HepG2 (cell line): Measurements from ENCODE around the gene KLC3. TPM values are rescaled to one million over a fixed set of nuclear protein-coding genes. Genes with fewer than 3 reads are reported as not detected.
A peak's percentile ranks its signal among the peaks of the same experiment; 100 is the strongest.

ENCODE experiments used
- ATAC-seq: fragments of 200-7000 bp; cut with Tn5 transposase; 3 replicates; pipeline ENCODE4 v1.9.1; 2020; ENCODE audit warnings: mild to moderate bottlenecking, moderate library complexity
- BruUV-seq: library from RNA; stranded (reverse); fragments of 400-500 nt; replicated peaks from 2 replicates; lab custom pipeline; 2021; lab: Mats Ljungman, UMichigan
- CTCF ChIA-PET: fragments of 300-600 bp; formaldehyde crosslinking; extraction: SDS; loops from one replicate; lab custom pipeline; 2021; ENCODE audit warnings: low total read pairs, inconsistent platforms, low intra/inter-chr PET ratio; lab: Yijun Ruan, JAX
- POLR2A ChIA-PET: fragments of 350-600 bp; sonication (Branson Sonifier 250); formaldehyde crosslinking; loops from one replicate; lab custom pipeline; 2020; ENCODE audit warnings: antibody characterized with exemption, inconsistent platforms; lab: Yijun Ruan, JAX
- DNase-seq: peaks from one replicate; pipeline ENCODE4 v3.0.0-alpha.2; 2015; ENCODE audit warnings: low spot score
- FAIRE-seq: peaks from 3 replicates; lab custom pipeline; 2011; peaks lifted over from hg19 to GRCh38; lab: Jason Lieb, UNC
- H2AFZ ChIP-seq: one replicate; pipeline ENCODE4 v1.6.1; 2011; ENCODE audit warnings: low read length, inconsistent platforms
- H3K27ac ChIP-seq: fragments of 300-600 bp; 3 replicates; pipeline ENCODE4 v1.8.0; 2011; ENCODE audit warnings: mixed run types, mild to moderate bottlenecking, mixed read lengths, low read length, inconsistent platforms; ENCODE audit not compliant: insufficient read depth; ENCODE audit errors: extremely low read length
- H3K27me3 ChIP-seq, 2 experiments: fragments of 200-600 bp in 1 of 2; 2 replicates in 1 of 2; 3 replicates in 1 of 2; pipeline versions ENCODE4 v1.6.0 to v1.8.0; 2011; ENCODE audit warnings: low read length in 2 of 2, mild to moderate bottlenecking in 2 of 2, moderate library complexity in 2 of 2, inconsistent platforms in 1 of 2; ENCODE audit not compliant: insufficient read depth in 2 of 2, control insufficient read depth in 1 of 2
- H3K36me3 ChIP-seq, 2 experiments: fragments of 200-600 bp in 1 of 2; replicated peaks in 1 of 2; 2 replicates in 1 of 2; 3 replicates in 1 of 2; pipeline versions ENCODE4 v1.5.1 to v1.8.0; 2011; ENCODE audit warnings: low read length in 2 of 2, inconsistent platforms in 1 of 2; ENCODE audit not compliant: insufficient read depth in 2 of 2, control insufficient read depth in 1 of 2
- H3K4me1 ChIP-seq: 2 replicates; pipeline ENCODE4 v1.5.1; 2012; ENCODE audit warnings: low read length, inconsistent platforms; ENCODE audit not compliant: insufficient read depth
- H3K4me2 ChIP-seq: 2 replicates; pipeline ENCODE4 v1.6.0; 2011; ENCODE audit warnings: low read depth, low read length, inconsistent platforms
- H3K4me3 ChIP-seq, 3 experiments: fragments of 200-600 bp in 1 of 3; sonication (generic), shearing (Covaris generic) in 1 of 3; replicated peaks in 1 of 3; 2 replicates each; pipeline ENCODE4 v1.5.1; 2011 to 2016; ENCODE audit warnings: low read length in 3 of 3, inconsistent platforms in 2 of 3, low read depth in 2 of 3, mild to moderate bottlenecking in 2 of 3, control low read depth in 1 of 3, mixed read lengths in 1 of 3; ENCODE audit not compliant: insufficient read depth in 1 of 3
- H3K79me2 ChIP-seq: one replicate; pipeline ENCODE4 v1.6.1; 2011; ENCODE audit warnings: low read length, inconsistent platforms; ENCODE audit not compliant: insufficient read depth
- H3K9ac ChIP-seq: 2 replicates; pipeline ENCODE4 v1.6.0; 2011; ENCODE audit warnings: mild to moderate bottlenecking, low read depth, low read length, inconsistent platforms; ENCODE audit not compliant: insufficient read depth
- H3K9me3 ChIP-seq: 2 replicates; pipeline ENCODE4 v1.5.1; 2012; ENCODE audit warnings: mild to moderate bottlenecking, low read length
- H4K20me1 ChIP-seq: 2 replicates; pipeline ENCODE4 v1.6.0; 2011; ENCODE audit warnings: inconsistent platforms, mild to moderate bottlenecking, low read length, moderate library complexity; ENCODE audit not compliant: insufficient read depth
- ZNF10 ChIP-seq: sonication (generic); formaldehyde crosslinking; IDR thresholded peaks from 2 replicates; pipeline ENCODE4 v1.4.0; 2020; ENCODE audit warnings: mild to moderate bottlenecking, low read depth, missing genetic modification reagents, borderline replicate concordance
- ZNF234 ChIP-seq: sonication (generic); formaldehyde crosslinking; conservative IDR thresholded peaks from 2 replicates; pipeline ENCODE4 v1.5.1; 2020; ENCODE audit warnings: mild to moderate bottlenecking, missing genetic modification reagents
- WGBS: methylation state at CpG from one replicate; pipeline ENCODE4 v1.1.6; 2017; ENCODE audit warnings: low lambda C conversion rate; 5-methylcytosine and 5-hydroxymethylcytosine counted together
- in situ Hi-C: cut with HindIII; loops from 2 replicates; pipeline ENCODE4 v1.10.0; 2017; ENCODE audit warnings: low pct_unique_long_range_greater_than_20kb; ENCODE audit not compliant: extremely low pct_ligation_motif_present
- intact Hi-C: fragments of 100-400 bp; cut with micrococcal nuclease; formaldehyde crosslinking; loops from one replicate; pipeline ENCODE4 v1.10.0; 2022; ENCODE audit not compliant: unreplicated experiment
- polyA plus RNA-seq, 8 experiments: library from polyadenylated mRNA; depleted of rRNA in 3 of 8; stranded (reverse) in 7 of 8; unstranded in 1 of 8; fragments of >200 nt; fragmentation: Illumina TruSeq in 4 of 8; extraction: Trizol in 4 of 8; gene quantifications; 2 replicates each; pipeline versions ENCODE4 v1.2.1 to v1.2.3, GENCODE V29; 2011 to 2016; ENCODE audit warnings: low read depth in 4 of 8, missing spikeins in 1 of 8, mixed read lengths in 1 of 8; ENCODE audit not compliant: insufficient read depth in 1 of 8
- total RNA-seq, 5 experiments: library from RNA; depleted of rRNA; stranded (reverse); fragments of >200 nt; fragmentation: Illumina TruSeq; extraction: Trizol; gene quantifications; 2 replicates each; pipeline ENCODE4 v1.2.3, GENCODE V29; 2016; ENCODE audit warnings: low read depth in 1 of 5
- TF ChIP-seq, protein P1 (sequence below): sonication (generic); formaldehyde crosslinking; IDR thresholded peaks from 2 replicates; pipeline ENCODE4 v1.5.0; 2020; ENCODE audit warnings: mild to moderate bottlenecking, missing genetic modification reagents
- TF ChIP-seq, protein P2 (sequence below): sonication (generic); formaldehyde crosslinking; IDR thresholded peaks from 2 replicates; pipeline ENCODE4 v1.9.0; 2021; ENCODE audit warnings: missing genetic modification reagents, mild to moderate bottlenecking, borderline replicate concordance

KLC3 gene
- total and polyA plus RNA-seq, 2 of the 13 experiments (the other 11 are each of a cell fraction or from before 2014, with no cell fraction given), result 0.13 TPM; not detected in 1

DNA sequence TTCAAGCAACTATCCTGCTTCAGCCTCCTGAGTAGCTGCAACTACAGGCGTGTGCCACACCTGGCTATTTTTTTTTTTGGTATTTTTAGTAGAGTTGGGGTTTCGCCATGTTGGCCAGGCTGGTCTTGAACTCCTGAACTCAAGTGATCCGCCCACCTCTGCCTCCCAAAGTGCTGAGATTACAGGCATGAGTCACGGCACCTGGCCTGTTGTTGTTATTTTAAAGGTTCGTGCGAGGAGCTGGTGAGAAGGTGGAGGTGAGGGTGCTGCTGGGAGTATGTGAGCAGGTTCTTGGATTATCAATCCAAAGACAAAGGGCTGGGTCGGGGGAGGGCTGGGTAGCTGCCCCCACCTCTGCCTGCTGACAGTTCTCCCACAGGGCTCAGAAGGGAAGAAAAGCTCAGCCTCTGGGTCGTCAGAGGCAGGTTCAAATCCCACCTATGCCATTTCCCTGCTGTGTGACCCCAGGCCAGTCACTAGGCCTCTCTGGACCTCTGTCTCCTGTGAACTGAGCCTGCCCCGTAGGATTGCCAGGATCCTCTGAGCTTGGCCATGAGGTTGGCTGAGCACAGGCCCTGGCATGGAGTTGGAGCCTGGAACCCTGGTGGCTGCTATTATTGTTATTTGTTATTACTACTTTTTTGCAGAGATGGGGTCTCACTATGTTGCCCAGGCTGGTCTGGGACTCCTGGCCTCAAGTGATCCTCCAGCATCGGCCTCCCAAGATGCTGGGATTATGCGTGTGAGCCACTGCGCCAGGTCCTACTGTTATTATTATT lies 19.4 kb upstream of the KLC3 start (continued):
- TF ChIP-seq, protein P1, sequence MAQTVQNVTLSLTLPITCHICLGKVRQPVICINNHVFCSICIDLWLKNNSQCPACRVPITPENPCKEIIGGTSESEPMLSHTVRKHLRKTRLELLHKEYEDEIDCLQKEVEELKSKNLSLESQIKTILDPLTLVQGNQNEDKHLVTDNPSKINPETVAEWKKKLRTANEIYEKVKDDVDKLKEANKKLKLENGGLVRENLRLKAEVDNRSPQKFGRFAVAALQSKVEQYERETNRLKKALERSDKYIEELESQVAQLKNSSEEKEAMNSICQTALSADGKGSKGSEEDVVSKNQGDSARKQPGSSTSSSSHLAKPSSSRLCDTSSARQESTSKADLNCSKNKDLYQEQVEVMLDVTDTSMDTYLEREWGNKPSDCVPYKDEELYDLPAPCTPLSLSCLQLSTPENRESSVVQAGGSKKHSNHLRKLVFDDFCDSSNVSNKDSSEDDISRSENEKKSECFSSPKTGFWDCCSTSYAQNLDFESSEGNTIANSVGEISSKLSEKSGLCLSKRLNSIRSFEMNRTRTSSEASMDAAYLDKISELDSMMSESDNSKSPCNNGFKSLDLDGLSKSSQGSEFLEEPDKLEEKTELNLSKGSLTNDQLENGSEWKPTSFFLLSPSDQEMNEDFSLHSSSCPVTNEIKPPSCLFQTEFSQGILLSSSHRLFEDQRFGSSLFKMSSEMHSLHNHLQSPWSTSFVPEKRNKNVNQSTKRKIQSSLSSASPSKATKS (CRISPR knock-in tag), result no peak

DNA sequence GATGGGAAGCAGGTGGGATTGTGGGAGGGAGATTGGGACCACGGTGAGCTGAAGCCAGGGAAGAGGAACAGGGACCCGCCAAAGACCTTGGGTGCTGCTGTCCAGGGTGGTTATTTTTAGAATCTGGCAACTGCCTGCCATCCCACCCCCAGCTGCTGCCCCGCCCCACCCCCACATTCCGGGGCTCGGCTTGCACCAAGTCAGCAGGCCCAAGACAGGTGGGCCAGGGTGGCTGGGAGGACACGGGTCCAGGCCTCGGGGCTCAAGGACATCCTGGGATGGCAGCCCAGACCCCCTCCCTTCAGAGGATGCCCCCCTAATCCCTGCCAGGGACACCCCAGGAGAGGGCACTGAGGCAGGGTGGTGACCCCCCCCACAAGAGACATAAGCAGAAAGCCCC lies 18.7 kb upstream of the KLC3 start:
- BruUV-seq, result no TSS peak
- no peaks in the 10 kb centered on the region for H3K9me3 ChIP-seq
- H3K4me3 ChIP-seq, result peak overlapping the region in 1 of 3 experiments; percentile 34; a peak in 1 of 6 replicates
- no peaks in the 10 kb centered on the region for H4K20me1 ChIP-seq
- H3K9ac ChIP-seq, result no peak overlapping the region
- no peak overlapping the region for H2AFZ ChIP-seq
- ATAC-seq (no peak), DNase-seq (no peak), FAIRE-seq (no peak)
- intact Hi-C loops, result no loop called here
- peaks cover 38% of the 10 kb centered on the region for H3K4me1 ChIP-seq
- H3K36me3 ChIP-seq, result no peaks in the 10 kb centered on the region
- H3K4me2 ChIP-seq, result peak overlapping the region; percentile 33
- peaks cover 5 to 42% of the 10 kb centered on the region in 2 experiments; a peak in 3 of 5 replicates for H3K27me3 ChIP-seq
- POLR2A ChIA-PET, result no interaction called here
- H3K27ac ChIP-seq, result no peak overlapping the region
- in situ Hi-C loops, result no loop called here
- no peaks in the 10 kb centered on the region for H3K79me2 ChIP-seq
- WGBS, result 0% methylated on average over 2 of the region's 7 CpGs
- TF ChIP-seq, protein P2, sequence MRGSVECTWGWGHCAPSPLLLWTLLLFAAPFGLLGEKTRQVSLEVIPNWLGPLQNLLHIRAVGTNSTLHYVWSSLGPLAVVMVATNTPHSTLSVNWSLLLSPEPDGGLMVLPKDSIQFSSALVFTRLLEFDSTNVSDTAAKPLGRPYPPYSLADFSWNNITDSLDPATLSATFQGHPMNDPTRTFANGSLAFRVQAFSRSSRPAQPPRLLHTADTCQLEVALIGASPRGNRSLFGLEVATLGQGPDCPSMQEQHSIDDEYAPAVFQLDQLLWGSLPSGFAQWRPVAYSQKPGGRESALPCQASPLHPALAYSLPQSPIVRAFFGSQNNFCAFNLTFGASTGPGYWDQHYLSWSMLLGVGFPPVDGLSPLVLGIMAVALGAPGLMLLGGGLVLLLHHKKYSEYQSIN (CRISPR knock-in tag), result no peak
- TF ChIP-seq ZNF10 (CRISPR knock-in tag) (no peak), ZNF234 (CRISPR knock-in tag) (no peak)
- CTCF ChIA-PET, result no interaction called here
